ENCODE measurements around the gene OR9I1. TPM values are rescaled to one million over a fixed set of nuclear protein-coding genes. Genes with fewer than 3 reads are reported as not detected.

Gene OR9I1
- total RNA-seq, 2 experiments from 2014 or later = not detected

DNA sequence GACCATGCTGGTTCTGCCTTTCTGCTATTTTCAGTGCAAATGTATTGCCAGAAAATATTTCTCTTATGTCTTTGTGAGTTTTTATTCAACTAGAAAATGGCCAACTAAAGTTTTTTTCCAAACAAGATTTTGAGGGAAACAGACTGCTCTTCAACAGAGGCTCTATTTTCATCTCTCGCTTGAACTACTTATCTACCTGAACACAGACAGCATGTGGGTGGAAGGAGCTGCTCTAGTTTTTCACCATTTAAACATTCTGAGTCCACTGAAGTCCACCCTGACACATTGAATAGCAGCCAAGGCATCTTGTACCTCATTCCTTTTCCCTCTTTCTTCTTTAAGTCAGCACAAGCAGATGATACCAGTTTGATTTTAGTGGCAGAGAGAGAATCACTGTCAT lies 9.8 kb upstream of the OR9I1 start:
- no TSS peak for BruUV-seq (replicated peaks)
- CTCF ChIA-PET (ENCODE audit: unreplicated experiment) = no interaction called here
- Histone ChIP-seq H3K4me3 (ENCODE audit: low read depth, low read length, poor library complexity, severe bottlenecking) (no peak overlapping the region), H3K79me2 (ENCODE audit: insufficient read depth, low read depth, low read length) (no peaks in the 10 kb centered on the region), H3K4me1 (ENCODE audit: insufficient read depth, low read length, poor library complexity, severe bottlenecking) (no peaks in the 10 kb centered on the region), H2AFZ (ENCODE audit: low read length) (no peak overlapping the region), H3K9me3 (ENCODE audit: low read length) (no peaks in the 10 kb centered on the region), H3K36me3 (ENCODE audit: insufficient read depth, low read length) (no peaks in the 10 kb centered on the region), H3K4me2 (ENCODE audit: low read length) (no peak overlapping the region), H4K20me1 (ENCODE audit: insufficient read depth, low read length) (no peaks in the 10 kb centered on the region), H3K27ac (ENCODE audit: low read depth, low read length, poor library complexity, severe bottlenecking) (no peak overlapping the region), H3K9me2 (ENCODE audit: insufficient read depth, low read length) (no peaks in the 10 kb centered on the region)
- DNase-seq (ENCODE audit: low spot score) = no peak
- no peak for TF ChIP-seq EZH2phosphoT487 (IDR thresholded peaks at IDR 0.05; ENCODE audit: borderline replicate concordance, low read depth, low read length)
- TF ChIP-seq, protein P1, sequence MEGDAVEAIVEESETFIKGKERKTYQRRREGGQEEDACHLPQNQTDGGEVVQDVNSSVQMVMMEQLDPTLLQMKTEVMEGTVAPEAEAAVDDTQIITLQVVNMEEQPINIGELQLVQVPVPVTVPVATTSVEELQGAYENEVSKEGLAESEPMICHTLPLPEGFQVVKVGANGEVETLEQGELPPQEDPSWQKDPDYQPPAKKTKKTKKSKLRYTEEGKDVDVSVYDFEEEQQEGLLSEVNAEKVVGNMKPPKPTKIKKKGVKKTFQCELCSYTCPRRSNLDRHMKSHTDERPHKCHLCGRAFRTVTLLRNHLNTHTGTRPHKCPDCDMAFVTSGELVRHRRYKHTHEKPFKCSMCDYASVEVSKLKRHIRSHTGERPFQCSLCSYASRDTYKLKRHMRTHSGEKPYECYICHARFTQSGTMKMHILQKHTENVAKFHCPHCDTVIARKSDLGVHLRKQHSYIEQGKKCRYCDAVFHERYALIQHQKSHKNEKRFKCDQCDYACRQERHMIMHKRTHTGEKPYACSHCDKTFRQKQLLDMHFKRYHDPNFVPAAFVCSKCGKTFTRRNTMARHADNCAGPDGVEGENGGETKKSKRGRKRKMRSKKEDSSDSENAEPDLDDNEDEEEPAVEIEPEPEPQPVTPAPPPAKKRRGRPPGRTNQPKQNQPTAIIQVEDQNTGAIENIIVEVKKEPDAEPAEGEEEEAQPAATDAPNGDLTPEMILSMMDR (conservative IDR thresholded peaks at IDR 0.05; ENCODE audit: low read length) = no peak
- intact Hi-C loops (cut with micrococcal nuclease; ENCODE audit: unreplicated experiment) = no loop called here
- POLR2A ChIA-PET = interaction anchor here (0.7 kb wide), 1 partner anchor 15 kb away, joined by 3 read pairs; no protein-coding TSS in a partner anchor

DNA sequence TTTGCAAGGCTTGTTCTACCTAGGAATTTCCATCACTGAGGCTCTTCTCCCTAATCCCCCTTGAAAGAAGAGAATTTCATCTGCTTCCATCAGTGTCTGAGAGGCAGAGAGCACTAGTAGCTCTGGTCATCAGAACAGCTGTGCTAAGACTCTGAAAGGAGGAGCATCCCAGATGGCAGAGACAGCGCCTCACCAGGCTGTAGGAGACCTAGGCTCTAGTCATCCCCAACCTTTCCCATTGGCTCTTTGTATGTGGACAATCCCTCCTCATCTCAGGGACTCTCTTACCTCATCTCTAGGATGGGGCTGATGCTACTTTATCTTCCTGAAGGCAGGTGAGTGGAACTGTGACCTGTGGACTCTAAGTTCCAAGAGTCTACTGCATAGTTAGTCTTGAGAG lies 8.8 kb upstream of the OR9I1 start:
- POLR2A ChIA-PET = interaction anchor here (0.6 kb wide), 1 partner anchor 781 kb away, joined by 7 read pairs; no protein-coding TSS in a partner anchor
- Histone ChIP-seq H3K79me2 (ENCODE audit: insufficient read depth, low read depth, low read length) (no peaks in the 10 kb centered on the region), H3K4me2 (ENCODE audit: low read length) (no peak overlapping the region), H3K27ac (ENCODE audit: low read depth, low read length, poor library complexity, severe bottlenecking) (no peak overlapping the region), H3K9me2 (ENCODE audit: insufficient read depth, low read length) (no peaks in the 10 kb centered on the region), H3K9me3 (ENCODE audit: low read length) (no peaks in the 10 kb centered on the region), H4K20me1 (ENCODE audit: insufficient read depth, low read length) (no peaks in the 10 kb centered on the region), H3K36me3 (ENCODE audit: insufficient read depth, low read length) (no peaks in the 10 kb centered on the region), H3K4me3 (ENCODE audit: low read depth, low read length, poor library complexity, severe bottlenecking) (no peak overlapping the region), H2AFZ (ENCODE audit: low read length) (no peak overlapping the region), H3K4me1 (ENCODE audit: insufficient read depth, low read length, poor library complexity, severe bottlenecking) (no peaks in the 10 kb centered on the region)
- no TSS peak for BruUV-seq (replicated peaks)
- DNase-seq (ENCODE audit: low spot score) = no peak
- TF ChIP-seq, protein P1 (conservative IDR thresholded peaks at IDR 0.05; ENCODE audit: low read length) = no peak
- TF ChIP-seq EZH2phosphoT487 (IDR thresholded peaks at IDR 0.05; ENCODE audit: borderline replicate concordance, low read depth, low read length) = no peak
- CTCF ChIA-PET (ENCODE audit: unreplicated experiment) = interaction anchor here (0.6 kb wide), 1 partner anchor 846 kb away, joined by 3 read pairs; no protein-coding TSS in a partner anchor
- intact Hi-C loops (cut with micrococcal nuclease; ENCODE audit: unreplicated experiment) = no loop called here

DNA sequence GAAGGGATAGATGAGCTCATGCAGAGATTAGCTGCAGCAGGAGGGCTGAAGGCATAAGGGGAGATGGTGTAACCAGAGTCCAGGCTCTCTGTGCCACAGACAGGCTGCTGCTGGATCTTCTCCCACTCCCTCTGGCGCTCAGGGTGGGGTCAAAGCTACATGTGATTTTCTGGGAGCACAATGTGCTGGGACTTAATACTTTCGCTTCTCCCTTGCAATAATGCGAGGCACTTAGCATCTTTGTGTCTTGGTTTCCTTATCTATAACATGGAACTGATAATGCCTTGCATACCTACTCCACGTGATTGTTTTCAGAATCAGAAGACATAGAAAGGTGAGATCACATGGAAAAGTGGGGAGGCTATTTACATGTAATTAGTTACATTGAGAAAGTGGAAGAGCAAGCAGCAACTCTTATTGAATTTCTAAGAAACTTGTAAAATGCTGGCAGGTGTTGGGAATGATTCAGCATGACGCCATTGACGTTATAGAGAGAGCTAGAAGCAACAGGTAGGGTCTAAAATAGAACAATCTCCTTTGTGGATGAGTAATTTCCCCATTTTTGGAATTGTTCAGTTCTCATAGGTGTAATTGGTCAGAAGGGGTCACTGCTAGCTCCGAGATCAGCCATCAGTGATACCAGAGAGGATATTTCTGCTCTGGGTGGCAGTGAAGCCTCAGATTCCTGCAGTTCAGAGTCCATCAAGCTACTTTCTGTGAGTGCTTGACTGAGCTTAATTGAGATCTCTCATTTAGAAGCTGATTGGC lies 8.2 kb upstream of the OR9I1 start:
- DNase-seq (ENCODE audit: low spot score) = no peak
- H3K4me2 ChIP-seq (ENCODE audit: low read length) = no peak overlapping the region
- H3K9me2 ChIP-seq (ENCODE audit: insufficient read depth, low read length) = no peaks in the 10 kb centered on the region
- ChIA-PET POLR2A (no interaction called here), CTCF (ENCODE audit: unreplicated experiment) (no interaction called here)
- TF ChIP-seq EZH2phosphoT487 (IDR thresholded peaks at IDR 0.05; ENCODE audit: borderline replicate concordance, low read depth, low read length) = no peak
- TF ChIP-seq, protein P1 (conservative IDR thresholded peaks at IDR 0.05; ENCODE audit: low read length) = no peak
- no peak overlapping the region for H2AFZ ChIP-seq (ENCODE audit: low read length)
- H4K20me1 ChIP-seq (ENCODE audit: insufficient read depth, low read length) = no peaks in the 10 kb centered on the region
- no peaks in the 10 kb centered on the region for H3K4me1 ChIP-seq (ENCODE audit: insufficient read depth, low read length, poor library complexity, severe bottlenecking)
- H3K27ac ChIP-seq (ENCODE audit: low read depth, low read length, poor library complexity, severe bottlenecking) = no peak overlapping the region
- H3K79me2 ChIP-seq (ENCODE audit: insufficient read depth, low read depth, low read length) = no peaks in the 10 kb centered on the region
- intact Hi-C loops (cut with micrococcal nuclease; ENCODE audit: unreplicated experiment) = no loop called here
- H3K36me3 ChIP-seq (ENCODE audit: insufficient read depth, low read length) = no peaks in the 10 kb centered on the region
- no peak overlapping the region for H3K4me3 ChIP-seq (ENCODE audit: low read depth, low read length, poor library complexity, severe bottlenecking)
- no TSS peak for BruUV-seq (replicated peaks)
- no peaks in the 10 kb centered on the region for H3K9me3 ChIP-seq (ENCODE audit: low read length)

Data from OCI-LY7 (cell line).